Ishikawa (cell line): ENCODE results near the gene CD302.

Experiments used
- CEBPB ChIP-seq: IDR thresholded peaks from 2 replicates; pipeline ENCODE4 v1.6.1; 2012
- CREB1 ChIP-seq: IDR thresholded peaks from 2 replicates; pipeline ENCODE4 v1.6.1; 2012; ENCODE audit warnings: low read depth
- EP300 ChIP-seq: IDR thresholded peaks from 2 replicates; pipeline ENCODE4 v1.6.1; 2012; ENCODE audit warnings: borderline replicate concordance
- MAX ChIP-seq: IDR thresholded peaks from 2 replicates; pipeline ENCODE4 v1.6.1; 2012
- RAD21 ChIP-seq: IDR thresholded peaks from 2 replicates; pipeline ENCODE4 v1.6.1; 2012; ENCODE audit warnings: low read depth
- REST ChIP-seq: IDR thresholded peaks from 2 replicates; pipeline ENCODE4 v1.6.1; 2012; ENCODE audit warnings: low read depth, mild to moderate bottlenecking
- TAF1 ChIP-seq: IDR thresholded peaks from 2 replicates; pipeline ENCODE4 v1.6.1; 2012; ENCODE audit warnings: low read depth, mild to moderate bottlenecking
- TEAD4 ChIP-seq: IDR thresholded peaks from 2 replicates; pipeline ENCODE4 v1.6.1; 2012
- YY1 ChIP-seq: IDR thresholded peaks from 2 replicates; pipeline ENCODE4 v1.6.1; 2012; ENCODE audit warnings: low read depth

GRCh38 chr2:159736048-159736447 is 62.0 kb downstream of the CD302 start:
- TF ChIP-seq EP300 = no peak
- no peak for TF ChIP-seq RAD21
- no peak for TF ChIP-seq CEBPB
- no peak for TF ChIP-seq TAF1
- no peak for TF ChIP-seq TEAD4
- TF ChIP-seq CREB1 = no peak
- TF ChIP-seq MAX = no peak
- no peak for TF ChIP-seq YY1
- no peak for TF ChIP-seq REST
